Neutrophil (primary cell): ENCODE measurements around the gene AKT1.
A peak's percentile ranks its signal among the peaks of the same experiment; 100 is the strongest.
"Not testable (repeated sequence)": the region's sequence is repeated elsewhere in the genome, so short reads cannot be mapped to it uniquely, and the experiment has no call there.

Source experiments
- H3K27ac ChIP-seq: fragments of 200-600 bp; sonication (generic); 2 replicates; pipeline ENCODE4 v1.5.1; 2016; ENCODE audit warnings: mild to moderate bottlenecking, moderate library complexity
- H3K27me3 ChIP-seq: fragments of 200-600 bp; sonication (generic); 2 replicates; pipeline ENCODE4 v1.6.0; 2016; ENCODE audit warnings: mild to moderate bottlenecking
- H3K36me3 ChIP-seq: fragments of 200-600 bp; sonication (generic); 2 replicates; pipeline ENCODE4 v1.5.1; 2017
- H3K4me1 ChIP-seq, 2 experiments: fragments of 200-600 bp in 1 of 2; sonication (generic) in 1 of 2; 1 replicate in 1 of 2; 2 replicates in 1 of 2; pipeline versions ENCODE4 v1.5.1 to v1.6.1; 2013 to 2016; ENCODE audit warnings: low read depth in 1 of 2, low read length in 1 of 2, mild to moderate bottlenecking in 1 of 2, moderate library complexity in 1 of 2; ENCODE audit not compliant: control insufficient read depth in 1 of 2, insufficient read depth in 1 of 2
- H3K4me3 ChIP-seq, 2 experiments: fragments of 200-600 bp in 1 of 2; sonication (generic) in 1 of 2; 1 replicate in 1 of 2; 2 replicates in 1 of 2; pipeline ENCODE4 v1.5.1; 2013 to 2016; ENCODE audit warnings: low read depth in 1 of 2, low read length in 1 of 2, mild to moderate bottlenecking in 1 of 2, moderate library complexity in 1 of 2
- H3K9me3 ChIP-seq: fragments of 200-600 bp; sonication (generic); 2 replicates; pipeline ENCODE4 v1.5.1; 2016
- CTCF ChIP-seq: fragments of 200-600 bp; sonication (generic); IDR thresholded peaks from 2 replicates; pipeline ENCODE4 v1.5.1; 2016; ENCODE audit warnings: antibody characterized with exemption

The AKT1 gene

DNA sequence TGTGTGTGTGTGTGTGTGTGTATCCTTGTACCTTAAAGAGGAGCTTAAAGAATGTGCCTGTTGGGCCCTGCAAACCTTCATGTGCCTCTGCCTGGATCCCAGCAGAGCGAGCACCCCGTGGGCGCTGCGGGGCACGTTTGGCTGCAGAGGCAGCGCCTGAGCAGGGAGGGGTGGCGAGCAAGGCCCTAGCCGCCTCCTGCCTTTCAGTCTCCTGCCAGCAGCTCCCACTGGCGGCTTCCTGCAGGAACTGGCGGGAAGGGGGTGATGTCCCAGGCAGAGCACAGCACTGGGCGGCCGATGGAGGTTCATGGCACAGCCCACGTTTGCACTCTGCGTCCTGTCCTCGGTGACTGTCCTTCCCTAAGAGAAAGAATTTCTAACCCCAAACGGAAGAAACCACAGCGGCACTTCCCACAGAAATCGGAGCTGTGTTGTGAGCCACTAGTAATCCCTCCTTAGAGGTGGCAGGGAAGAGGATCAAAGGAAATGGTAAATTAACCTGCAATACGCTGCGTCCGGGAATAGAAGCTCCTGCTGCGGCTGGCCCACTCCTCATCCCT is 25.2 kb upstream of the AKT1 start:
- H3K9me3 ChIP-seq, result no peaks in the 10 kb centered on the region
- peaks cover 19% of the 10 kb centered on the region for H3K27me3 ChIP-seq
- no peaks in the 10 kb centered on the region for H3K36me3 ChIP-seq
- no peak for TF ChIP-seq CTCF
- H3K4me1 ChIP-seq, result peaks cover 10% of the 10 kb centered on the region in 2 experiments
- no peak overlapping the region for H3K4me3 ChIP-seq
- H3K27ac ChIP-seq, result no peak overlapping the region

DNA sequence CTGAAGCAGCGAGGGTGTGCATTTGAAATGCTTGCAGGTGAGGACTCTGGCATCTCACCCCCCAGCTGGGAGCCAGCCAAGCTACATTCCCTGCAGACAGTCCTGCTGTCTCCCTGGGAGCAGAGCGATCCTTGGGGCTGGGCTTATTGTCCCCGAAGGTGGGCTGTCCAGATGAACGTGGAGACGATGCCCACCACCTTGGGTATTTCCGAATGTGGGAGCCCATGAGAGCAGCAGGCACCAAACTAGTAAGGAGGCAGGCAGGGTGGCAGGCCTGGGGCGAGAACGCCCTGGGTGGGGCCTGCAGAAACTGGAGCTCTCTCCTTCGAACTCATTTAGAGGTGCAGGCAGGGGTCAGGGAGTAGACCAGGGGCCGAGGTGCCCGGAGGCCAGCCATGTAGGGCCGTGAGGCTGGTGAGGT is 23.8 kb upstream of the AKT1 start:
- H3K27me3 ChIP-seq, result peaks cover 5% of the 10 kb centered on the region
- TF ChIP-seq CTCF, result no peak
- H3K9me3 ChIP-seq, result no peaks in the 10 kb centered on the region
- peaks cover 13 to 15% of the 10 kb centered on the region in 2 experiments for H3K4me1 ChIP-seq
- H3K36me3 ChIP-seq, result no peaks in the 10 kb centered on the region
- no peak overlapping the region for H3K27ac ChIP-seq
- H3K4me3 ChIP-seq, result no peak overlapping the region

GRCh38 chr14:104818714-104819161 is 23.2 kb upstream of the AKT1 start:
- H3K36me3 ChIP-seq, result no peaks in the 10 kb centered on the region
- no peak overlapping the region for H3K4me3 ChIP-seq
- TF ChIP-seq CTCF, result no peak
- H3K27ac ChIP-seq, result no peak overlapping the region
- peaks cover 13 to 15% of the 10 kb centered on the region in 2 experiments for H3K4me1 ChIP-seq
- H3K27me3 ChIP-seq, result no peaks in the 10 kb centered on the region
- no peaks in the 10 kb centered on the region for H3K9me3 ChIP-seq

- peaks cover 13 to 15% of the 10 kb centered on the region in 2 experiments for H3K4me1 ChIP-seq
Measured at GRCh38 chr14:104817930-104818713, 22.6 kb upstream of the AKT1 start.

DNA sequence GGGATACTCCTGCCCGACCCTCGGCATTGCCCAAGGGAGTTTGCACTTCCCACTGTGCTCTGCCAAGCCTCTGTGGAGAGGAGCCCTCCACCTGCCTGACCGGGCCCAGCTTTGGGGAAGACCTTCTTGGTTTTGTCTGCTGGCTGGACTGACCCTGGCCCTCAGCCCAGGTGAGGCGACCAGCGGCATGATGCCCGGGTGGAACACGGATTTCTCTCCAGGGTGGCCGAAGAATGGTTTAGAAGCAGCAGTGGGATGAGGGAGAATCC is 21.0 kb upstream of the AKT1 start:
- H3K36me3 ChIP-seq, result no peaks in the 10 kb centered on the region
- TF ChIP-seq CTCF, result no peak
- H3K27ac ChIP-seq, result peak overlapping the region; percentile 73
- H3K9me3 ChIP-seq, result no peaks in the 10 kb centered on the region
- peaks cover 13 to 15% of the 10 kb centered on the region in 2 experiments for H3K4me1 ChIP-seq
- H3K4me3 ChIP-seq, result peak overlapping the region; percentile 73 to 79
- no peaks in the 10 kb centered on the region for H3K27me3 ChIP-seq

More at GRCh38 chr14:104817930-104818713, 22.6 kb upstream of the AKT1 start:
- Histone ChIP-seq H3K4me3 (no peak overlapping the region), H3K9me3 (no peaks in the 10 kb centered on the region), H3K36me3 (no peaks in the 10 kb centered on the region), H3K27me3 (no peaks in the 10 kb centered on the region), H3K27ac (no peak overlapping the region)
- TF ChIP-seq CTCF, result no peak

DNA sequence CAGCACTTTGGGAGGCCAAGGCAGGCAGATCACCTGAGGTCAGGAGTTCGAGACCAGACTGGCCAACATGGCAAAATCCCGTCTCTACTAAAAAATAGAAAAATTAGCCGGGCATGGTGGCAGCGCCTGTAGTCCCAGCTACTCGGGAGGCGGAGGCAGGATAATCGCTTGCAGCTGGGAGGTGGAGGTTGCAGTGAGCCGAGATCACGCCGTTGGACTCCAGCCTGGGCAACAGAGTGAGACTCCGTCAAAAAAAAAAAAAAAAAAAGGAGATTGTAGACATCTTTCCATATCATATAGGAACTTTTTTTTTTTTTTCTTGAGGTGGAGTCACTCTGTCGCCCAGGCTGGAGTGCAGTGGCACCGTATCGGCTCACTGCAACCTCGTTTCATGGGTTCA is 19.2 kb upstream of the AKT1 start:
- H3K36me3 ChIP-seq, H3K4me3 ChIP-seq, H3K27ac ChIP-seq, H3K27me3 ChIP-seq, H3K9me3 ChIP-seq: not testable (repeated sequence)
- peaks cover 13 to 15% of the 10 kb centered on the region in 2 experiments for H3K4me1 ChIP-seq
